CD4-positive, alpha-beta T cell treated with Interleukin-12 subunit alpha and Interleukin-12 subunit beta, for 1 hour (primary cell): Measurements from ENCODE around the gene NEU3.
"Not testable (repeated sequence)": the region's sequence is repeated elsewhere in the genome, so short reads cannot be mapped to it uniquely, and the experiment has no call there.

Experiments
- DNase-seq: peaks from one replicate; pipeline ENCODE4 v3.0.0-alpha.2; 2020

NEU3 gene

GRCh38 chr11:74984730-74985129, 4.0 kb upstream of the NEU3 start:
- DNase-seq, result no peak

GRCh38 chr11:74989260-74989638, 516 bp downstream of the NEU3 start:
- no peak for DNase-seq

- DNase-seq, result not testable (repeated sequence)
Observed at GRCh38 chr11:74990150-74990549, 1.4 kb downstream of the NEU3 start.

GRCh38 chr11:74990941-74991340, 2.2 kb downstream of the NEU3 start:
- no peak for DNase-seq

- DNase-seq, result no peak
Observed at GRCh38 chr11:74992852-74993251, 4.1 kb downstream of the NEU3 start.

GRCh38 chr11:75000975-75001354, 12.2 kb downstream of the NEU3 start:
- no peak for DNase-seq

GRCh38 chr11:75001686-75002085, 13.0 kb downstream of the NEU3 start:
- DNase-seq, result no peak

- DNase-seq, result no peak
Observed at GRCh38 chr11:75002516-75002915, 13.8 kb downstream of the NEU3 start.

GRCh38 chr11:75004215-75004614, 15.5 kb downstream of the NEU3 start:
- DNase-seq, result no peak

GRCh38 chr11:75011357-75011756, 22.6 kb downstream of the NEU3 start:
- DNase-seq, result no peak

GRCh38 chr11:75011872-75012271, 23.1 kb downstream of the NEU3 start:
- no peak for DNase-seq

GRCh38 chr11:75013051-75013450, 24.3 kb downstream of the NEU3 start:
- no peak for DNase-seq

GRCh38 chr11:75014129-75014528, 25.4 kb downstream of the NEU3 start:
- no peak for DNase-seq

- DNase-seq, result not testable (repeated sequence)
Observed at GRCh38 chr11:75019200-75019599, 30.5 kb downstream of the NEU3 start.

GRCh38 chr11:75020328-75020727, 31.6 kb downstream of the NEU3 start:
- not testable (repeated sequence) for DNase-seq

GRCh38 chr11:75022296-75022695, 33.6 kb downstream of the NEU3 start:
- no peak for DNase-seq

- peak; percentile 72 for DNase-seq
Observed at GRCh38 chr11:75022759-75023396, 34.1 kb downstream of the NEU3 start.

GRCh38 chr11:75023446-75024067, 34.8 kb downstream of the NEU3 start:
- no peak for DNase-seq

GRCh38 chr11:75024068-75024449, 35.3 kb downstream of the NEU3 start:
- no peak for DNase-seq

- no peak for DNase-seq
Observed at GRCh38 chr11:75024764-75025211, 36.1 kb downstream of the NEU3 start.

GRCh38 chr11:75025561-75025960, 36.8 kb downstream of the NEU3 start:
- DNase-seq, result no peak

- no peak for DNase-seq
Observed at GRCh38 chr11:75028321-75028720, 39.6 kb downstream of the NEU3 start.

GRCh38 chr11:75028724-75029123, 40.0 kb downstream of the NEU3 start:
- DNase-seq, result no peak

GRCh38 chr11:75029836-75030631, 41.3 kb downstream of the NEU3 start:
- no peak for DNase-seq
